Measurements from ENCODE around the gene KRT84. TPM values are rescaled to one million over a fixed set of nuclear protein-coding genes. Genes with fewer than 3 reads are reported as not detected.

KRT84 gene
- polyA plus RNA-seq, 1 donor from 2014 or later = not detected

GRCh38 chr12:52401526-52401925, 16.1 kb upstream of the KRT84 start:
- Histone ChIP-seq H3K36me3 (ENCODE audit: insufficient read depth, low read length) (no peaks in the 10 kb centered on the region), H3K9me2 (ENCODE audit: insufficient read depth, low read length) (no peaks in the 10 kb centered on the region), H3K27me3 (ENCODE audit: insufficient read depth, low read depth, low read length) (no peaks in the 10 kb centered on the region), H3K4me2 (ENCODE audit: low read length) (no peak overlapping the region), H3K4me3 (ENCODE audit: low read length) (no peak overlapping the region), H3K9me3 (ENCODE audit: low read length) (no peaks in the 10 kb centered on the region), H3F3A (ENCODE audit: insufficient read depth, low read length, poor library complexity, severe bottlenecking) (no peaks in the 10 kb centered on the region), H2AFZ (ENCODE audit: low read depth, low read length) (no peak overlapping the region), H3K9ac (ENCODE audit: low read length) (no peak overlapping the region), H4K20me1 (ENCODE audit: insufficient read depth) (no peaks in the 10 kb centered on the region), H3K79me2 (replicated peaks; ENCODE audit: insufficient read depth, low read length) (no peaks in the 10 kb centered on the region), H3K27ac (ENCODE audit: low read length) (no peak overlapping the region)
- TF ChIP-seq EZH2 (IDR thresholded peaks at IDR 0.05; ENCODE audit: borderline replicate concordance, insufficient read depth, low read length, poor library complexity, severe bottlenecking) (no peak), POLR2AphosphoS5 (IDR thresholded peaks at IDR 0.05) (no peak), TAF1 (IDR thresholded peaks at IDR 0.05; ENCODE audit: low read depth) (no peak), CTCF (IDR thresholded peaks at IDR 0.05; ENCODE audit: poor library complexity, severe bottlenecking) (no peak), SMC3 (conservative IDR thresholded peaks at IDR 0.05; ENCODE audit: poor library complexity) (no peak), RAD21 (conservative IDR thresholded peaks at IDR 0.05) (no peak), EP300 (conservative IDR thresholded peaks at IDR 0.05; ENCODE audit: poor library complexity, severe bottlenecking) (no peak), MXI1 (conservative IDR thresholded peaks at IDR 0.05; ENCODE audit: poor library complexity, severe bottlenecking) (no peak)
- TF ChIP-seq, protein P1, sequence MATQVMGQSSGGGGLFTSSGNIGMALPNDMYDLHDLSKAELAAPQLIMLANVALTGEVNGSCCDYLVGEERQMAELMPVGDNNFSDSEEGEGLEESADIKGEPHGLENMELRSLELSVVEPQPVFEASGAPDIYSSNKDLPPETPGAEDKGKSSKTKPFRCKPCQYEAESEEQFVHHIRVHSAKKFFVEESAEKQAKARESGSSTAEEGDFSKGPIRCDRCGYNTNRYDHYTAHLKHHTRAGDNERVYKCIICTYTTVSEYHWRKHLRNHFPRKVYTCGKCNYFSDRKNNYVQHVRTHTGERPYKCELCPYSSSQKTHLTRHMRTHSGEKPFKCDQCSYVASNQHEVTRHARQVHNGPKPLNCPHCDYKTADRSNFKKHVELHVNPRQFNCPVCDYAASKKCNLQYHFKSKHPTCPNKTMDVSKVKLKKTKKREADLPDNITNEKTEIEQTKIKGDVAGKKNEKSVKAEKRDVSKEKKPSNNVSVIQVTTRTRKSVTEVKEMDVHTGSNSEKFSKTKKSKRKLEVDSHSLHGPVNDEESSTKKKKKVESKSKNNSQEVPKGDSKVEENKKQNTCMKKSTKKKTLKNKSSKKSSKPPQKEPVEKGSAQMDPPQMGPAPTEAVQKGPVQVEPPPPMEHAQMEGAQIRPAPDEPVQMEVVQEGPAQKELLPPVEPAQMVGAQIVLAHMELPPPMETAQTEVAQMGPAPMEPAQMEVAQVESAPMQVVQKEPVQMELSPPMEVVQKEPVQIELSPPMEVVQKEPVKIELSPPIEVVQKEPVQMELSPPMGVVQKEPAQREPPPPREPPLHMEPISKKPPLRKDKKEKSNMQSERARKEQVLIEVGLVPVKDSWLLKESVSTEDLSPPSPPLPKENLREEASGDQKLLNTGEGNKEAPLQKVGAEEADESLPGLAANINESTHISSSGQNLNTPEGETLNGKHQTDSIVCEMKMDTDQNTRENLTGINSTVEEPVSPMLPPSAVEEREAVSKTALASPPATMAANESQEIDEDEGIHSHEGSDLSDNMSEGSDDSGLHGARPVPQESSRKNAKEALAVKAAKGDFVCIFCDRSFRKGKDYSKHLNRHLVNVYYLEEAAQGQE (IDR thresholded peaks at IDR 0.05; ENCODE audit: borderline replicate concordance) = no peak

DNA sequence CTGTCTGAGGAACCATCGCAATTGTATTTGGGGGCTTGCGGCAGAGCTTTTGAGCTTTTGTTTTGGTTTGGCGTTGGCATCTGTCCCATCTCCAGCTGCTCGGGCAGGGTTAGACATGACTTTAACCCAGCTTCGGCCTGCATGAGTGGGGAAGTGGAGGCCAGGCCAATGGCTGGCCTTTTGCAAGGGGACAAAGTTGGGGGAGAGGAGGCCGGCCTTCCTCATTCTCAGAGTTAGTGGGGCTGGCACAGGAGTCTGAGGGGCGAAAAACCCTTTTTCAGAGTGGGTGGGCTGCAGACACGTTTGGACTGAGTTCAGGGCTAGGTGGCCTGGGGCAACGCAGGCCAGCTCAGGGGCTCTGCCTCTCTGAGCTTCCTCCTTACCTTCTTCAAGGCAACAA, 15.5 kb upstream of the KRT84 start:
- H3K4me3 ChIP-seq (ENCODE audit: low read length) = no peak overlapping the region
- no peaks in the 10 kb centered on the region for H3K9me3 ChIP-seq (ENCODE audit: low read length)
- TF ChIP-seq CTCF (IDR thresholded peaks at IDR 0.05; ENCODE audit: poor library complexity, severe bottlenecking) = no peak
- no peak overlapping the region for H3K4me2 ChIP-seq (ENCODE audit: low read length)
- no peak overlapping the region for H3K27ac ChIP-seq (ENCODE audit: low read length)
- H3K9me2 ChIP-seq (ENCODE audit: insufficient read depth, low read length) = no peaks in the 10 kb centered on the region
- no peaks in the 10 kb centered on the region for H3F3A ChIP-seq (ENCODE audit: insufficient read depth, low read length, poor library complexity, severe bottlenecking)
- no peaks in the 10 kb centered on the region for H3K36me3 ChIP-seq (ENCODE audit: insufficient read depth, low read length)
- H3K27me3 ChIP-seq (ENCODE audit: insufficient read depth, low read depth, low read length) = no peaks in the 10 kb centered on the region
- no peaks in the 10 kb centered on the region for H4K20me1 ChIP-seq (ENCODE audit: insufficient read depth)
- H3K79me2 ChIP-seq (replicated peaks; ENCODE audit: insufficient read depth, low read length) = no peaks in the 10 kb centered on the region
- H2AFZ ChIP-seq (ENCODE audit: low read depth, low read length) = no peak overlapping the region
- H3K9ac ChIP-seq (ENCODE audit: low read length) = no peak overlapping the region
